GM21390 (cell line): ENCODE measurements around the gene ZNF322.

Experiments
- ATAC-seq: cut with Tn5 transposase; IDR thresholded peaks from one replicate; pipeline ENCODE4 v1.9.1; 2021; ENCODE audit not compliant: unreplicated experiment

The ZNF322 gene

GRCh38 chr6:26613689-26614683 lies 45.6 kb downstream of the ZNF322 start:
- no peak for ATAC-seq

- ATAC-seq = no peak
Observed at GRCh38 chr6:26613201-26613600, 46.3 kb downstream of the ZNF322 start.

- no peak for ATAC-seq
Observed at GRCh38 chr6:26611599-26611998, 47.9 kb downstream of the ZNF322 start.

- ATAC-seq = no peak
Observed at GRCh38 chr6:26609463-26609862, 50.1 kb downstream of the ZNF322 start.

- peak; percentile 73 for ATAC-seq
Observed at GRCh38 chr6:26607434-26608230, 51.9 kb downstream of the ZNF322 start.

- no peak for ATAC-seq
Observed at GRCh38 chr6:26604797-26605196, 54.7 kb downstream of the ZNF322 start.

- no peak for ATAC-seq
Observed at GRCh38 chr6:26604026-26604425, 55.5 kb downstream of the ZNF322 start.

GRCh38 chr6:26602262-26602661 lies 57.3 kb downstream of the ZNF322 start:
- ATAC-seq = no peak

GRCh38 chr6:26600759-26601158 lies 58.8 kb downstream of the ZNF322 start:
- ATAC-seq = no peak

GRCh38 chr6:26599591-26599990 lies 60.0 kb downstream of the ZNF322 start:
- ATAC-seq = no peak

GRCh38 chr6:26599134-26599533 lies 60.4 kb downstream of the ZNF322 start:
- ATAC-seq = no peak

GRCh38 chr6:26598267-26598666 lies 61.3 kb downstream of the ZNF322 start:
- ATAC-seq = no peak

GRCh38 chr6:26597821-26598220 lies 61.7 kb downstream of the ZNF322 start:
- ATAC-seq = no peak

- no peak for ATAC-seq
Observed at GRCh38 chr6:26597389-26597766, 62.2 kb downstream of the ZNF322 start.

GRCh38 chr6:26596579-26597388 lies 62.8 kb downstream of the ZNF322 start, which contains the start of gene ABT1:
ABT1 (plus strand) TSS chr6:26596953; CDS start chr6:26596983, 30 bp downstream.
- ATAC-seq = peak; percentile 78

GRCh38 chr6:26595669-26596269 lies 63.8 kb downstream of the ZNF322 start:
- peak; percentile 52 for ATAC-seq

GRCh38 chr6:26594730-26595632 lies 64.6 kb downstream of the ZNF322 start:
- ATAC-seq = no peak

GRCh38 chr6:26594131-26594498 lies 65.4 kb downstream of the ZNF322 start:
- ATAC-seq = no peak

- ATAC-seq = no peak
Observed at GRCh38 chr6:26593278-26594130, 66.0 kb downstream of the ZNF322 start.
